Ramos (cell line): ENCODE measurements around the gene RPRD1B.

ENCODE experiments used
- in situ Hi-C: fragments of 300-500 bp; cut with MboI; formaldehyde crosslinking; loops from one replicate; pipeline ENCODE4 v1.14.3; 2022; ENCODE audit warnings: low sequenced_read_pairs; ENCODE audit not compliant: unreplicated experiment

Gene RPRD1B

DNA sequence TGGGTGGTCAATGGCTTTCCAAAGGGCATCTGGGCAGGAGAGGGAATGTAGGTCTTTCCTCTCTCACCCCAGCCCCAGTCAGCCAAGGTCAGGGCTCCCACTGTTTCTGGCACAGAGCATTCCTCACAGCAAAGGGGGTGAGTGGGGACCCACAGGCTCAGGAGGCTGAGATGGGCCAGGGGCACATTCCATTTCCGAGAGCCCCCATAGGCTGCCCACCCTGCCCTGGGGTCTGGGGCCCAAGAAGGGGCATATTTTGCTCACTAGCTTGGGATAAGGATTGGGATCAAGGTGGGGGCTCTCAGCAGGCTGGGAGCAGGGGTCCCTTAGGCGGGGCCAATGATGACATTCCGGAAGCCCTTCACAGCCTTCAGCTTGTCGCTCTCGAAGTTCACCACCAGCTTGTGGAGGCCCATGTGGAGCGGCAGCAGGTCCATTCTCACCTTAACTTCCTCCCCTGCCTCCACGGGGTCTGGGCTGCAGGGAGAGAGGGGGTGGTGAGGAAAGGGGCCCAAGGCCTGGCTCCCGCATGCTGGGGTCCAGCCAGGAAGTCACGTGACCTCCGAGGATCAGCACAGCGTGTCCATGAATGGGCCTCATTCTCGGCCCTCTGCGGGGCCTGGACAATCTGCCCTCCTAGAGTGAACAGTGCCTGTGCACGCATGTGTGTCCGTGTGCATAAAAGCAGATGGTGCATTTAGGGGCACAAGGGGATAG is 96.5 kb downstream of the RPRD1B start:
- in situ Hi-C loops = no loop called here

- in situ Hi-C loops = no loop called here
Measured at GRCh38 chr20:38130687-38131587, 97.4 kb downstream of the RPRD1B start.

DNA sequence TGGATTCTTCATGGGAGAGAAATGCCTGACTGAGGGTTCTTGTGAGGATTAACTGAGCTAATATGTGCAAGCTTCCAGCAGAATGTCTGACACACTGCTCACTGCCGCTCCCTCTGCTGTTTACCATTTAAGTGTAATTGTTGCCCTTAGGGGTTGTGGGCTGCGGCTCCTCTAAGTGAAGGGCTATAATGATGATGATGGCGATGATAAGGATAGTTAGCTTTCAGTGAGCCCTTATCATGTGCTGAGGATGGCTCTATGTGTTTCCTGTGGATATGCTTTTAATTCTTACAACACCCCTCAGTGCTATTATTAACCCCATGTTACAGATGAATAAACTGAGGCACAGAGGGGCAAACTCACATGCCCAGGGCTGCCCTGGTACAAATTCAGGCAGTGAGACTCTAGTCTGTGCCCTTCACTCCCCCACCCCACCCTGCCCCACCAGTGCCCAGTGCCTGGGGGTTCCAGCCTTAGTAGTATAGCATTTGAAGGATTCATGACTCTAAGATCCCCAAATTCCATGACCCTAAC is 98.1 kb downstream of the RPRD1B start:
- in situ Hi-C loops = no loop called here

DNA sequence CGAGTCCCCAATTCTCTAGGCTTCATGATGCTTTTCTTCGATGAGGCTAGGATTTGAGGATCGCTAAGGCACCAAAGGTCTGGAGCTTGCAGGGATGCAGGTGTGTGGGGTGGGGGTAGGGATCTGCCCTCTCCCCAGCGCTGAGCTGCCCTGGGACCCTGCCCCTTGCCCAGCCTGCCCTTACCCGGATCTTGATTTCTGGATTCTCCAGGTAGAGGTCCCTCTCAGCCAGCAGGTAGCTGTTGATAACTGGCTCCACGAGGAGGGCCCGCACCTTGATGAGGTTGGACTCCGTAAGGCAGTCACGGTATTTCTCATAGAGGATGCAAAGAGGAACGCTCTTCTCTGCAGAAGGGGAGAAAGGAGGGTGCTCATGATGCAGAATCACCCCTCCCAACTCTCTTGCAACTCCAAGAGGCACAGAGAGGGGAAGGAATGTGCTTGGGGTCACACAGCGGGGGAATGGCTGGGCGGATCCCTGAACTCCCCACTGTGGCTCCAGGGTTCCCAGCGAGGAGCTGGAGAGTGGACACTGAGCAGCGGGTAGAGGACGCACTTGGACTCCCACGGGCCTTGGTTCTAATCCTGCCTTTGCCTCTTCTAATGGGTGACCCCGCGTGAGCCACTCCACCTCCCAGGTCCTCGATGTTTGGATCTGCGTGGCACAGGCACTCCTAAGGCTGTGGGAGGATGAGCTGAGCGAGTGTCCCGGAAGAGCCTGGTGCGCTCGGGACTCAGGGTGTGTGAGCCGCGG is 98.8 kb downstream of the RPRD1B start:
- in situ Hi-C loops = no loop called here

- in situ Hi-C loops = no loop called here
Measured at GRCh38 chr20:38132910-38133501, 99.5 kb downstream of the RPRD1B start.

DNA sequence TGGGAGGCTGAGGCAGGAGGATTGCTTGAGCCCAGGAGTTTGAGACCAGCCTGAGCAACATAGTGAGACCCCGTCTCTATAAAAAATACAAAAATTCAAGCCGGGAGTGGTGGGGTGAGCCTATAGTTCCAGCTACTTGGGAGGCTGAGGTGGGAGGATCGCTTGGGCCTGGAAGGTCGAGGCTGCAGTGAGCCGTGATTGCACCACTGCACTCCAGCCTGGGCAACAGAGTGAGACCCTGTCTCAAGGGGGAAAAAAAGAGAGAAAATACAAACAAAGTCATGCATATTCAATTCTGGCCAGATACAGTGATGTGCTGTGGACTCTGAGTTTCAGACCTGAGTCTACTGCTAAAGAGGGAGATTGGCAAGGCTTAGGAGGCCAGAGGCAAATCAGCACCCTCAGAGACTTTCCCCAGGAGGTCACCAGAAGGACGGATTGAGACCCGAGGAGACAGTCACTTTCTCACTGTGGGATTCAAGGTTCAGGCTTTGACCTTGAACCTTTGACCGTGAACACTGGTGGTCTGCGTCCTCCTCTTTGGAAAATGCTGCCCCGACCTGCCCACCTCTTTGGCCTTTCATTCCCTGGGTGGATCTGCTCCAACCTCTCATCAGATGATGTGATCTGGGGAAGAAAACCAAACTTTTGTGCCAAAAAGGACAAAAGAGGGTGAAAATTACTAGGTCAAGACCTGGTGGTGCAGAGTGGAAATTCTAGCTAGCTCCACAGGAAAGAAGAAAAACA is 100.3 kb downstream of the RPRD1B start:
- in situ Hi-C loops = no loop called here

DNA sequence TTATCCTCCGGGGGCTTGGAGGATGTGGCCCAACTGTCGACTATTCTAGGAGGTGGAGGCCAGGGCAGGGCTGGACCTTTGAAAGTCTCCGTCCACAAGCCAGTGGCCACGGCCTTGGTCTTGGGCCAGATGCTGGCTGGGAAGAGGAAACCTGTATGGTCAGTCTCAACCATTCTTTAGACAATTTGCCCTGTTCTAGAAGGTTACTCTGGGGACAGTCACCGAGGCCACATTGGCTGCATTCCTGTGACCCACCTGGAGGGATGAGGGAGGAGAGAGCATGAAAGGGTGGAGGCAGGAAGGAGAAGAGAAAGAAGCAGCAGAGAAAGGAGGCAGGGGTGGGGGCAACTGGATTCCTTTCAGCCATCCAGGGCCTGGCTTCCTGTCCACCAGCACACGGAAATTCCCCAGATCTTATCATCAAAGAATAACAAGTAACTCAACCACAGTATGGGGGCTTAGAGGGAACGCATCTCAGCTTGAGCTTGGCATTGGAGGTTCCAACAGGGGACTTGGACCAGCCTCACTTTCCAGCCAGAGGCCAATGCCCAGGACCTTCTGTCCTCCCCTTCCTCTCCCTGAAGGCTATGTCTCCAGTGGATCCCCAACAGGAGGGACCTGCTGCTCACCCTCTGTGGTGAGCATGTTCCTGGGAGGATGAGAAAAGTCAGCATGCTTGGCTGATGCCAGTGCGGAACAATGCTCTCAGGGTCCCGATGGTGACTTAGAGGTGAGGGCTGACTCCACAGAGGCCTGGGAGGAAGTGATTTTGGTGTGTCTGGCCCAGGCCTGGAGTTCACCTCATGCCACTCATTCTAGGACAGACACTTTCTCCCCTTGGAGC is 101.1 kb downstream of the RPRD1B start:
- in situ Hi-C loops = no loop called here

- in situ Hi-C loops = no loop called here
Measured at GRCh38 chr20:38135271-38135650, 101.7 kb downstream of the RPRD1B start.

- in situ Hi-C loops = no loop called here
Measured at GRCh38 chr20:38135651-38136420, 102.3 kb downstream of the RPRD1B start.

DNA sequence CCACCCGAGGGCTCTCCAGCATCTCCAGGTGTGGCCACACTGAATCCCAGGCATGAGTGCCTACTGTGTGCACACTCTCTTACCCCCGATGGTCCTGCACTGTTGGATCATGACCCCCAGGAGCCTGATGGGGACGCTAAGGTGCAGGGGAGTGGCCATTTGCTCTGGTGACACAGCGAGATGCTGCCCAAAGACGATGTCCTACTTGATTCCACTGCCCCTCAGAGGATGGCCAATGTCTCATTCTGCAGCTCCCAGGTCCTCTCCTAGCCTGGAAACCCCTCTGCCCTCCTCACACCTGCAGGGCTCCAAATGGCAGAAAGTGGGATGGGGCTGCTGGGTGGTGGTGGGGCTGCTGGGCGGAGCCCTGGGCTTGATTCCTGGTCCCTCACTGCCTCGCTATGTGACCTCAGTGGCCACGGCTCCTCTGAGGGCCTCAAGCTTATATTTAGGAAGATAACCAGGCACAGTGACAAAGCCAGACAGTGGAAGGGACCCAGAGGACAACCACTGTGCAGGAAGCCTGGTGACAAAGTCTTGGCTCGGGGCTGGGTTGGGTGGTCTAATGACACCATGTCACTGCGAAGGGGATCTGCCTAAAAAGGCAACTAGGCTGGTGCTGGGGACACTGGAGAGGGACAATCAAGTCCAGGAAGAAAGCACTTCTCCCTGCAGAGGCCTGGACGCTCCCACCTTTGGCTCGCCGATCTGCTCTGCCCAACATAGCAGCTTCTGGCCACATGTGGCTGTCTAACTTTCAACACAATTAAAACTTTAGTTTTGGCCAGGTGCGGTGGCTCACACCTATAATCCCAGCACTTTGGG is 103.1 kb downstream of the RPRD1B start:
- in situ Hi-C loops = no loop called here

DNA sequence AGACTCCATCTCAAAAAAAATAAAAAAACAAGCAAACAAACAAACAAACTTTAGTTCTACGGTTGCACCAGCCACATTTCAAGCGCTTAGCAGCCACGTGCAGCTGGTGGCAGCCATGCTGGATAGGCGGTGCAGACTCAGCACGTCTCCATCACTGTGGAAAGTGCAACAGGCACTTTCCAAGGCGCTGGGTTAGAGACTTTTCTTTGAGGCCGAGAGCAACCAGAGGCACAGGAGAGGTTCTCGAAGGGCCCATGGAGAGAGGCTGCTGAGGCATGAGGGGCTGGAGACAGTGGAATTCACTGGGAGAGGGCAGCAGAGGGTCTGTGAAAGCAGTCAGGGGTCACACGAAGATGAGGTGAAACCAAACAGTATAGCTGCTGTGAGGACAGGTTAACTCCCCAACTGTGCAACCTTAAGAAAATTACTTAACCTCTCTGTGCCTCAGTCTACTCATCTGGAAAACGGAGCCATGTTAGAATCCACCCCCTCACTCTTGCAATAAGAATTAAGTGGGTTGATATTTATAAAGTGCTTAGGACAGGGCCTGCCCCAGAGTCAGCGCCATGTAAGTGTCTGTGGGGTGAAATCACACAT is 104.0 kb downstream of the RPRD1B start:
- in situ Hi-C loops = no loop called here

DNA sequence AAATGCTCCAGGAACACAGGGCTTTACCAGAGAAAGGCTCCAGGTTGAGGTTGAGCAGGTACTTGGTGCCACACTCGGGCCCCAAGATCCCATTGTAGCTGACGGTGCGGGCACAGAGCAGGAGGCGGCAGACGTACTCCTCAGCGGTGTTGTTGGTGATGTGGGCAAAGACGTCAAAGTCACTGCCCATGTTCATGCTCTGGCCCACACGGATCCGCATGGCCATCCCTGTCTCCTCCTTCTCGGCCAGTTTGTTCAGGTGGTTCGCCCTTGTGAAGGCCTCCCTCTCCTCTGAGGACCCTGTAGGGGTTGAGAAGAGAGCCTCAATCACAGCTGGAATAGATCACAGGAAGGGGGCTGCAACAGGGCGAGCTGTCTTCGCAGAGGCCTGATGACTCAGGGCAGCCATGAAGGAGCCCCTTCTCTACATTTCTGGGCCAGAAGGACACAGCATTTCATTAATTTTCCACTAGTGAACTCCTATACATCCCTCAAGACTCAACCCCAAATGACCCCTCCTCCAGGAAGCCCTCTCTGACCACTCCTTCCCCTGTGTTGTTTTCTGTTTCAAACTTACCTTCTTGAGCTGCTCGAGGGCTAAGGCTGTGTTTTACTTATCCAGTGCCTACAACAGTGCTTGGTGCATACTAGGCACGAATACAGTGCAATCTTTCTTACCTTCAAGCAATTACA is 104.7 kb downstream of the RPRD1B start:
- in situ Hi-C loops = no loop called here

DNA sequence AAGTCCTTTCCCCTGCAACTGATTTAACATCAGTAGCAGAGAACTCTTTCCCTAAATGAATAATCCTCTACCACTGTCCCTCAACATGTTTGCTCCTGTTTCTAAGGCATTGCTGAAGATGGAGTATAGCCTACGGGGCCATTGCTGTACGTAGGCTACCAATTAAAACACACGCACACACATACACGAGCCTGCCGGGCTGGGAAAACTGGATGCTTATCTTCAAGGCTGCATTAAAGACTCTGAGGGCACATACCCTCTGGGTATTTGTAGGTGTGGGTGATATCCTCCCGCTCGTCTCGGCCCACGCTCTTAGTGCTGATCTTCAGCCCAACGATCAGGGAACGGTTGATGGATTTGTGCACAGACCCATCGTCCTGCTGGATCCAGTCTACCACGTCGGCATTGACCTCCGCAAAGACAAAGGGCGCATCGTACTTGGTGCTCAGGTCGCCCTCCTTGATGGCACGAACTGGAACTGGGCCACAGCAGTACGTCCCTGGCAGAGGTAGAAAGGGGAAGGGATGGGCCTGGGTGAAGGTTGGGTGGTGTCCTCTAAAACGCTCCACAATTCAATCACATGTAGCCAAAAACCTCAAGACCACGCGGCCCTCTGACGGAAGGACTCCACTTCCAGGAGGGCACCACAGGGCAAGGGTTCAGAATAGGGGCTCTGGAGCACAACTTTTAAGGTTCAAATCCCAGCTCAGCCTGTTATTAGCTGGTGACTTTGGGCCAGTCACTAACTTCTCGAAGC is 105.8 kb downstream of the RPRD1B start:
- in situ Hi-C loops = no loop called here

- in situ Hi-C loops = no loop called here
Measured at GRCh38 chr20:38139977-38140753, 106.6 kb downstream of the RPRD1B start.
